Heart left ventricle (tissue), 16 donors: Measurements from ENCODE around the gene MAP4K4. TPM values are rescaled to one million over a fixed set of nuclear protein-coding genes. Genes with fewer than 3 reads are reported as not detected.
"Not testable (repeated sequence)": the region's sequence is repeated elsewhere in the genome, so short reads cannot be mapped to it uniquely, and the experiment has no call there.

ENCODE experiments used
- ATAC-seq, 4 donors: fragments of 200-7000 bp; cut with Tn5 transposase; one replicate each; pipeline ENCODE4 v1.9.1; 2020 to 2022; ENCODE audit warnings: moderate library complexity in 4 of 4, mild to moderate bottlenecking in 3 of 4, moderate number of reproducible peaks in 1 of 4
- DNase-seq, 5 donors: peaks; one replicate each; pipeline ENCODE4 v3.0.0-alpha.2; 2020
- H3K27ac ChIP-seq, 12 donors: fragments of 200-600 bp; sonication (generic) in 4 of 12; one replicate each; pipeline versions ENCODE4 v1.5.0 to v1.8.0; 2016 to 2022; ENCODE audit warnings: mild to moderate bottlenecking in 2 of 12
- H3K27me3 ChIP-seq, 9 donors: fragments of 200-600 bp; sonication (generic) in 2 of 9; one replicate each; pipeline versions ENCODE4 v1.5.1 to v1.8.0; 2016 to 2022; ENCODE audit warnings: mild to moderate bottlenecking in 3 of 9
- H3K36me3 ChIP-seq, 9 donors: fragments of 200-600 bp; sonication (generic) in 2 of 9; one replicate each; pipeline versions ENCODE4 v1.5.0 to v1.8.0; 2018 to 2022; ENCODE audit warnings: mild to moderate bottlenecking in 2 of 9
- H3K4me1 ChIP-seq, 12 donors: fragments of 200-600 bp; sonication (generic) in 4 of 12; one replicate each; pipeline versions ENCODE4 v1.5.0 to v1.8.0; 2016 to 2022; ENCODE audit warnings: mild to moderate bottlenecking in 3 of 12
- H3K4me3 ChIP-seq, 12 donors: fragments of 200-600 bp; sonication (generic) in 4 of 12; one replicate each; pipeline versions ENCODE4 v1.5.0 to v1.8.0; 2017 to 2022; ENCODE audit warnings: mild to moderate bottlenecking in 9 of 12, moderate library complexity in 4 of 12
- H3K9me3 ChIP-seq, 12 donors: fragments of 200-600 bp; sonication (generic) in 4 of 12; one replicate each; pipeline versions ENCODE4 v1.5.0 to v1.8.0; 2016 to 2022; ENCODE audit warnings: mild to moderate bottlenecking in 1 of 12
- CTCF ChIP-seq, 12 donors: fragments of 200-600 bp; sonication (generic) in 4 of 12; IDR thresholded peaks; one replicate each; pipeline versions ENCODE4 v1.5.0 to v1.8.0; 2018 to 2022; ENCODE audit warnings: antibody characterized with exemption in 12 of 12, mild to moderate bottlenecking in 5 of 12
- POLR2A ChIP-seq, 2 donors: fragments of 450-650 bp; IDR thresholded peaks; one replicate each; pipeline ENCODE4 v1.6.1; 2017; ENCODE audit warnings: antibody characterized with exemption in 2 of 2, mild to moderate bottlenecking in 2 of 2, moderate library complexity in 2 of 2
- WGBS, 4 donors: extraction: QIAGEN DNeasy Blood & Tissue Kit in 2 of 4; methylation state at CpG; one replicate each; pipeline versions ENCODE4 v1.1.5 to v1.1.7; 2013 to 2018; 5-methylcytosine and 5-hydroxymethylcytosine counted together
- intact Hi-C, 10 donors: fragments of 100-400 bp; cut with DNase I; formaldehyde crosslinking; loops; one replicate each; pipeline versions ENCODE4 v1.11.1 to v1.14.2; 2022
- polyA plus RNA-seq, 2 donors: library from polyadenylated mRNA; stranded (reverse); fragments of 200-250 nt; gene quantifications; one replicate each; pipeline ENCODE4 v1.2.3, GENCODE V29; 2013
- total RNA-seq, 9 donors: library from RNA; depleted of rRNA in 2 of 9; stranded (reverse); fragments of >200 nt in 2 of 9; fragmentation: NEBNext Ultra II Directional in 3 of 9; extraction: Animal tissue kit (Norgen Biotek cat#: 25700) in 3 of 9; gene quantifications; one replicate each; pipeline versions ENCODE4 v1.1.0 to v1.2.4, GENCODE V29; 2016 to 2023
- donor health status: ischemic (EF 13 %, LVEDD 7.1; RV severe dilation, severe dysfunction).
- donor health status: healthy with polysubstance abuse.
- donor health status: DM: no; HTN: yes; CAD: no.
- donor health status: DM: no; HTN: no; CAD: no.
- donor health status: ischemic (EF 25% LVEDD 6.9; RV normal size, moderate dysfunction).
- donor health status: ischemic (EF 25% LVEDD 5.7; RV mildly dilated, moderate dysfunction).
- donor health status: healthy.
- donor health status: DM: yes; HTN: yes; CAD: no.
- donor health status: ischemic (EF 35%, LVEDD 5.7; RV mildly dilated, moderate dysfunction).
- donor health status: nonischemic (EF 11% LVEDD 7.7; RV severe dilation, severe dysfunction).
- donor health status: DM: yes; HTN: yes; CAD: no.
- donor health status: PGD.
- donor health status: ischemic (EF 29% LVEDD 5.4; RV normal size, mild dysfunction).
- donor health status: nonischemic (EF 23%, LVEDD 6.1; RV moderate dilation, normal function).

MAP4K4 gene
- total and polyA plus RNA-seq, 11 donors, result 52.7 to 192 (median 114) TPM

- ATAC-seq (no peak), DNase-seq (no peak)
- WGBS, 4 donors, result 90 to 96% (median 95%) methylated on average over 2 of the region's 2 CpGs
- peak overlapping the region in 1 of 12 donors; percentile 69 for H3K27ac ChIP-seq
- no peak overlapping the region for H3K4me3 ChIP-seq
- no peaks in the 10 kb centered on the region for H3K27me3 ChIP-seq
- intact Hi-C loops, result no loop called here
- peaks cover 0 to 5% (median 0%) of the 10 kb centered on the region in 12 donors for H3K4me1 ChIP-seq
- TF ChIP-seq CTCF (IDR thresholded peaks at IDR 0.05) (no peak), POLR2A (IDR thresholded peaks at IDR 0.05) (no peak)
- no peaks in the 10 kb centered on the region for H3K36me3 ChIP-seq
- peaks cover 0 to 46% (median 17%) of the 10 kb centered on the region in 12 donors for H3K9me3 ChIP-seq
Measured at GRCh38 chr2:101921953-101922325, 224.4 kb downstream of the MAP4K4 start.

- DNase-seq, ATAC-seq: not testable (repeated sequence)
Measured at GRCh38 chr2:101924311-101924710, 226.8 kb downstream of the MAP4K4 start.

GRCh38 chr2:101930019-101930418 lies 232.5 kb downstream of the MAP4K4 start:
- Histone ChIP-seq H3K36me3 (no peaks in the 10 kb centered on the region), H3K27ac (no peak overlapping the region), H3K27me3 (no peaks in the 10 kb centered on the region), H3K4me1 (no peaks in the 10 kb centered on the region), H3K4me3 (no peak overlapping the region), H3K9me3 (peaks cover 0 to 21% (median 3%) of the 10 kb centered on the region in 12 donors)
- 75 to 86% (median 84%) methylated on average over 3 of the region's 3 CpGs for WGBS, 4 donors
- DNase-seq (no peak), ATAC-seq (no peak)
- no peak for TF ChIP-seq CTCF (IDR thresholded peaks at IDR 0.05)
- TF ChIP-seq POLR2A (IDR thresholded peaks at IDR 0.05), result no peak
- intact Hi-C loops, result no loop called here

More at GRCh38 chr2:101924311-101924710, 226.8 kb downstream of the MAP4K4 start:
- intact Hi-C loops, H3K27ac ChIP-seq, H3K36me3 ChIP-seq, H3K27me3 ChIP-seq, H3K4me3 ChIP-seq, H3K4me1 ChIP-seq: not testable (repeated sequence)
- peaks cover 0 to 51% (median 20%) of the 10 kb centered on the region in 12 donors for H3K9me3 ChIP-seq

DNA sequence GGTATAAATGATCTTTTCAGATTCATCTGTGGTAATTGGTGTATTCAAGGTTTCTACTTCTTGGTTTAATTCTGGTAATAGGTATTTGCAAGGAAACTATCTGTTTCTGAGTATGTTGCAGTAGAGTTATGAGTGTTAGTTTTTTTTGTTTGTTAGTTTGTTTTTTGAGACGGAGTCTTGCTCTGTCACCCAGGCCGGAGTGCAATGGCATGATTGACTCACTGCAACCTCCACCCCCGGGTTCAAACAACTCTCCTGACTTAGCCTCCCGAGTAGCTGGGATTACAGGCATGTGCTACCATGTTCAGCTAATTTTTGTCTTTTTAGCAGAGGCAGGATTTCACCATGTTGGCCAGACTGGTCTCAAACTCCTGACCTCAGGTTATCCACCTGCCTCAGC lies 233.3 kb downstream of the MAP4K4 start:
- intact Hi-C loops, result no loop called here
- no peak for ATAC-seq
- TF ChIP-seq CTCF (IDR thresholded peaks at IDR 0.05) (no peak), POLR2A (IDR thresholded peaks at IDR 0.05) (no peak)
- Histone ChIP-seq H3K36me3 (no peaks in the 10 kb centered on the region), H3K27ac (no peak overlapping the region), H3K9me3 (peaks cover 0 to 14% (median 2%) of the 10 kb centered on the region in 12 donors), H3K4me1 (no peaks in the 10 kb centered on the region), H3K4me3 (no peak overlapping the region), H3K27me3 (no peaks in the 10 kb centered on the region)
- WGBS, 4 donors, result 67 to 92% (median 86%) methylated on average over 4 of the region's 4 CpGs
- DNase-seq, result no peak

- no peaks in the 10 kb centered on the region for H3K36me3 ChIP-seq
- H3K4me3 ChIP-seq, result no peak overlapping the region
- H3K27ac ChIP-seq, result no peak overlapping the region
- TF ChIP-seq CTCF (IDR thresholded peaks at IDR 0.05) (no peak), POLR2A (IDR thresholded peaks at IDR 0.05) (no peak)
- no peaks in the 10 kb centered on the region for H3K4me1 ChIP-seq
- peaks cover 0 to 9% (median 2%) of the 10 kb centered on the region in 12 donors for H3K9me3 ChIP-seq
- DNase-seq (no peak), ATAC-seq (no peak)
- WGBS, 4 donors, result 69 to 81% (median 77%) methylated on average over 3 of the region's 3 CpGs
- intact Hi-C loops, result no loop called here
- no peaks in the 10 kb centered on the region for H3K27me3 ChIP-seq
Measured at GRCh38 chr2:101931402-101931801, 233.9 kb downstream of the MAP4K4 start.

GRCh38 chr2:101935764-101936163 lies 238.3 kb downstream of the MAP4K4 start:
- H3K4me1 ChIP-seq, intact Hi-C loops, H3K27ac ChIP-seq, H3K27me3 ChIP-seq, H3K36me3 ChIP-seq, H3K4me3 ChIP-seq, ATAC-seq, DNase-seq: not testable (repeated sequence)
- peaks cover 0 to 12% (median 0%) of the 10 kb centered on the region in 12 donors for H3K9me3 ChIP-seq
- WGBS, 4 donors, result 73 to 78% (median 77%) methylated on average over 4 of the region's 4 CpGs
